Chondrocyte (in vitro differentiated cells): ENCODE results near the gene ITPRID1. TPM values are rescaled to one million over a fixed set of nuclear protein-coding genes. Genes with fewer than 3 reads are reported as not detected.
"Not testable (repeated sequence)": the region's sequence is repeated elsewhere in the genome, so short reads cannot be mapped to it uniquely, and the experiment has no call there.

Source experiments
- DNase-seq: peaks from one replicate; pipeline ENCODE4 v3.0.0; 2021; ENCODE audit warnings: mixed read lengths, low spot score
- H3K27ac Mint-ChIP-seq: one replicate; pipeline ENCODE4 v1.8.0; 2021; ENCODE audit warnings: mild to moderate bottlenecking, moderate library complexity, mixed read lengths; ENCODE audit not compliant: unreplicated experiment
- H3K27me3 Mint-ChIP-seq: 2 replicates; pipeline ENCODE4 v1.8.0; 2021; ENCODE audit warnings: low read depth, mixed read lengths
- H3K36me3 Mint-ChIP-seq: 2 replicates; pipeline ENCODE4 v1.8.0; 2021; ENCODE audit warnings: low read depth, mixed read lengths
- H3K4me1 Mint-ChIP-seq: 2 replicates; pipeline ENCODE4 v1.8.0; 2021; ENCODE audit warnings: low read depth, mild to moderate bottlenecking, mixed read lengths
- H3K4me3 Mint-ChIP-seq: one replicate; pipeline ENCODE4 v1.8.0; 2021; ENCODE audit warnings: mild to moderate bottlenecking, moderate library complexity, mixed read lengths; ENCODE audit not compliant: unreplicated experiment
- H3K9me3 Mint-ChIP-seq: 2 replicates; pipeline ENCODE4 v1.8.0; 2021; ENCODE audit warnings: low read depth, mixed read lengths
- CTCF ChIP-seq: fragments of 200-600 bp; sonication (generic); IDR thresholded peaks from 2 replicates; pipeline ENCODE4 v1.5.0; 2021; ENCODE audit warnings: antibody characterized with exemption, mild to moderate bottlenecking, moderate library complexity
- long read RNA-seq: library from polyadenylated mRNA; stranded (forward); transcript quantifications from one replicate; pipeline ENCODE4 v2.0.0, GENCODE V29; 2021
- total RNA-seq: library from RNA; stranded (reverse); gene quantifications from 3 replicates; pipeline ENCODE4 v1.2.1, GENCODE V29; 2021

ITPRID1 gene
- not detected in 3 replicates for total RNA-seq
- long read RNA-seq, partial matches to known transcripts, result 0 of 2 reads
- long read RNA-seq, other reads (novel, unspliced or antisense), result 2 of 2 reads

DNA sequence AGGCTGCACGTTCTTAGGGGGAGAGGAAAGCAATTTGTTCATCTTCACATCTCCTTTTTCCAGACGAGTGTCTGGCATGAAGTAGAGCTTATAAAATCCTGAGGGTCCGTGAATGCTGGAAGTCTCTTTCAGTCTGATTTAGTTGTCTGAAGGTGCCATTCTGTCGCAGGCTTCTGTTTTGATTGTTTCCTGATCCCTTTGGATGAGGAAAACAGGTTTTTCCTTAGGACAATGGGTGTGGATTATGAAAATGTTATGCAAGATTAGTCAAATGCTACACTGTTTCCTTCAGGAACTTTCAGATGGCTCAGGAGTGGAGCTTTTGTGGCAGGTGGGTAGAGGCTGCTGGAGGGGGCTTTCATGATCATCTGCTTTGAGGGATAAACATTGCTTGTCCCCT lies at the start of gene ITPRID1:
Gene ITPRID1 (plus strand): TSS at position 301 of the 400 bp plus-strand sequence. CDS start 38,935 bp downstream, outside the sequence.
- TF ChIP-seq CTCF, result no peak
- H3K4me3 Mint-ChIP-seq, result no peak within 1 kb of the TSS
- peaks cover 2% of the 10 kb centered on the region for H3K27me3 Mint-ChIP-seq
- H3K36me3 Mint-ChIP-seq, result no peaks in the 10 kb centered on the region
- no peak for DNase-seq
- no peak within 1 kb of the TSS for H3K27ac Mint-ChIP-seq
- peaks cover 31% of the 10 kb centered on the region for H3K9me3 Mint-ChIP-seq
- H3K4me1 Mint-ChIP-seq, result no peaks in the 10 kb centered on the region

- TF ChIP-seq CTCF, result no peak
- no peaks in the 10 kb centered on the region for H3K9me3 Mint-ChIP-seq
- H3K36me3 Mint-ChIP-seq, result no peaks in the 10 kb centered on the region
- no peaks in the 10 kb centered on the region for H3K4me1 Mint-ChIP-seq
- no peak for DNase-seq
- H3K27ac Mint-ChIP-seq, result no peak overlapping the region
- no peak overlapping the region for H3K4me3 Mint-ChIP-seq
- H3K27me3 Mint-ChIP-seq, result peaks cover 47% of the 10 kb centered on the region
Observed at GRCh38 chr7:31464601-31465000, 49.3 kb upstream of the ITPRID1 start.

- TF ChIP-seq CTCF, result no peak
- DNase-seq, result no peak
- no peak overlapping the region for H3K27ac Mint-ChIP-seq
- H3K27me3 Mint-ChIP-seq, result peaks cover 49% of the 10 kb centered on the region
- H3K9me3 Mint-ChIP-seq, result no peaks in the 10 kb centered on the region
- no peaks in the 10 kb centered on the region for H3K4me1 Mint-ChIP-seq
- no peak overlapping the region for H3K4me3 Mint-ChIP-seq
- no peaks in the 10 kb centered on the region for H3K36me3 Mint-ChIP-seq
Observed at GRCh38 chr7:31465285-31465684, 48.6 kb upstream of the ITPRID1 start.

DNA sequence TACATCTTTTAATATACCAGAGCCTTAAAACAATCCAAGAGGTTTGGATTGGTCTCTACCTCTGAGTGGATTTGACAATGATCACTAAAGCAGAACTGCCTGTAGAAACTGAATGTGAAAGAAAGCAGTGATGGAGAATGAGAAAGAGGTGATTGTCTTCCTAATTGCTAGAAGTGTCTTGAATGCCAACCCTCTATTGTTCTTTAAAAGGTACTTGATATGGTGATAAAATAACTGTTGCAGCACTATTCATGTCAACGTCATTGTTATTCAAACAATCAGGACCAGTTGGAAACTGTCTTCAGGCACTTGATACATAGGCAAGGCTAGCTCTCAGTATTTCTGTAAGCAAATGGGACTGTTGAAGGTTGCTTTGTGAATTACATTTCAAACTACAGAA lies 47.9 kb upstream of the ITPRID1 start:
- Mint-ChIP-seq H3K27me3 (peaks cover 50% of the 10 kb centered on the region), H3K27ac (no peak overlapping the region), H3K4me3 (no peak overlapping the region), H3K36me3 (no peaks in the 10 kb centered on the region), H3K4me1 (no peaks in the 10 kb centered on the region), H3K9me3 (no peaks in the 10 kb centered on the region)
- no peak for TF ChIP-seq CTCF
- no peak for DNase-seq

DNA sequence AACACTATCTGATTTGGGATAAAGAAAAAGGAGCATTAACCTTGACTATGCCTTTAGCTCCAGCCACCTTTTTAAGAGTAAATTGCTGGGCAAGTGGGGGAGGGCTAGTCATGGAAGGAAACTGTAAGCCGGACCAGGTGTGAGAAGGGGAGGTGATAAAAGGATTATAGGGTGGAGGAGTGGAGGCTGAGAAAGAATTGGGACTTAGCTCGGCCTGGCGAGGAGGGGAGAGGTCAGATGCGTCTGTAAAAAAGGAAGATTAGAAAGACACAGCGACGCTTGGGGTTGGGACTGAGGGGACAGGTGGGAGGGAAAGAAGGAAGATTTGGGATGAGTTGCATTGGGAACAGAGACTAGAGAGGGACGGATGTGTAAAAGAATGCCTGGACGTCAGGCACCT lies 43.0 kb upstream of the ITPRID1 start:
- H3K27me3 Mint-ChIP-seq, result peaks cover 43% of the 10 kb centered on the region
- DNase-seq, H3K36me3 Mint-ChIP-seq, H3K4me1 Mint-ChIP-seq, H3K9me3 Mint-ChIP-seq, H3K27ac Mint-ChIP-seq, H3K4me3 Mint-ChIP-seq: not testable (repeated sequence)

DNA sequence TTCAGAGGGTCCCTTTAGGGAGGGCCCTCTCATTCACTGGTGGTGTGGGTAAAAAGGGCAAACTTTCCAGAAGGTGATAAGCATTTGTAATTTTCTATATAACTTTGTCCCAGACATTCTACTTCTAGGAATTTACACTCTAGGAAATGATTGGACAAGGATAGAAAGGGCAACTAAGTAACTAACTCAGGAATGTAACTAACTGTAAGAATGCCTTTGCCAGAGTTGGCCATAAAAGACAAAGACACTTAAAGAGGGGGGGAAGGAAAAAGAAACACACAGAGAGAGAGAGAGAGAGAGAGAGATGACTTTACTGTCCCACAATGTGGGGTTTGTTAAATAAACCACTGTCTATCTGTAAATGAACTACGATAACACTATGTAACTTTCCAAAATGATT lies 38.5 kb upstream of the ITPRID1 start:
- DNase-seq, result no peak
- Mint-ChIP-seq H3K9me3 (no peaks in the 10 kb centered on the region), H3K4me3 (no peak overlapping the region), H3K4me1 (peaks cover 3% of the 10 kb centered on the region), H3K36me3 (no peaks in the 10 kb centered on the region), H3K27me3 (peaks cover 30% of the 10 kb centered on the region), H3K27ac (no peak overlapping the region)
- TF ChIP-seq CTCF, result no peak
